Activated CD8-positive, alpha-beta T cell treated with anti-CD3 and anti-CD28 coated beads for 36 hours (primary cell): ENCODE data around the gene MOGAT3. TPM values are rescaled to one million over a fixed set of nuclear protein-coding genes. Genes with fewer than 3 reads are reported as not detected.

Source experiments
- ATAC-seq: fragments of 200-7000 bp; cut with Tn5 transposase; one replicate; pipeline ENCODE4 v1.10.0; 2021; ENCODE audit warnings: mild to moderate bottlenecking, moderate library complexity
- CTCF ChIA-PET: fragments of 350-600 bp; sonication (Branson Sonifier 250); formaldehyde crosslinking; loops from one replicate; lab custom pipeline; 2021; ENCODE audit warnings: antibody characterized with exemption; lab: Charles Lee
- POLR2A ChIA-PET: fragments of 350-600 bp; sonication (Branson Sonifier 250); formaldehyde crosslinking; loops from one replicate; lab custom pipeline; 2021; ENCODE audit warnings: antibody characterized with exemption; lab: Charles Lee
- DNase-seq: peaks from one replicate; pipeline ENCODE4 v3.0.0-alpha.2; 2020
- H3K27ac Mint-ChIP-seq: one replicate; pipeline ENCODE4 v1.8.0; 2021; ENCODE audit warnings: mild to moderate bottlenecking, mixed read lengths
- H3K27me3 Mint-ChIP-seq: one replicate; pipeline ENCODE4 v1.8.0; 2021; ENCODE audit warnings: mixed read lengths
- H3K36me3 Mint-ChIP-seq: one replicate; pipeline ENCODE4 v1.8.0; 2021; ENCODE audit warnings: low read depth, mixed read lengths
- H3K4me1 Mint-ChIP-seq: one replicate; pipeline ENCODE4 v1.8.0; 2021; ENCODE audit warnings: low read depth, mixed read lengths
- H3K4me3 Mint-ChIP-seq: one replicate; pipeline ENCODE4 v1.8.0; 2021; ENCODE audit warnings: mild to moderate bottlenecking, moderate library complexity, mixed read lengths
- H3K9me3 Mint-ChIP-seq: one replicate; pipeline ENCODE4 v1.8.0; 2021; ENCODE audit warnings: mixed read lengths
- CTCF ChIP-seq: fragments of 200-600 bp; IDR thresholded peaks from one replicate; pipeline ENCODE4 v1.8.0; 2022; ENCODE audit warnings: antibody characterized with exemption, mild to moderate bottlenecking
- intact Hi-C: fragments of 100-400 bp; cut with micrococcal nuclease; formaldehyde crosslinking; loops from one replicate; pipeline ENCODE4 v1.10.0; 2022
- total RNA-seq, 2 experiments: library from RNA; stranded (reverse); gene quantifications; one replicate each; pipeline ENCODE4 v1.2.3, GENCODE V29; 2021

MOGAT3 gene
- total RNA-seq, 2 experiments from 2014 or later = not detected

DNA sequence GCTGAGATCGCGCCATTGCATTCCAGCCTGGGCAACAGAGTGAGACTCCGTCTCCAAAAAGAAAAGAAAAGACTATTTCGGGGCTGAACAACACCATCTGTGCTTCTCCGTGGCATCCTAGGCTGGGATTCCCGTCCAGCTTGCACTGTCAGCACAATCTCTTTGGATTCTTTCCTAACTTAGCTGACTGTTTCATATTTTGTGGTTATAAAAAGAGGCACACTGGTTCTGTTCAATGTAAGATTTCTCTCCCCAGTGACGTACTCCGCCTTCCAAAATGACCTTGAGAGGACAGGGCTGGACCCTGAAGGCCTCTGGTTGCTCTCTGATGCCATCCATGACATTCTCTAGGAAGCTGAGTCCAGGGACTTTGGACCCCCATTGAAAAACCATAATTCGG, 25.9 kb upstream of the MOGAT3 start:
- H3K27me3 Mint-ChIP-seq = no peaks in the 10 kb centered on the region
- H3K36me3 Mint-ChIP-seq = peaks cover 16% of the 10 kb centered on the region
- CTCF ChIA-PET = interaction anchor here (2.0 to 4.8 kb wide), 2 partner anchors 9 to 18 kb away, joined by 9 to 17 read pairs; partner anchors contain the start of genes FIS1, PLOD3 and ZNHIT1
- no peaks in the 10 kb centered on the region for H3K9me3 Mint-ChIP-seq
- intact Hi-C loops = no loop called here
- no peak overlapping the region for H3K4me3 Mint-ChIP-seq
- POLR2A ChIA-PET = interaction anchor here (0.6 kb wide), 1 partner anchor 523 kb away, joined by 3 read pairs; no protein-coding TSS in a partner anchor
- no peak overlapping the region for H3K27ac Mint-ChIP-seq
- no peak for TF ChIP-seq CTCF
- ATAC-seq = no peak
- H3K4me1 Mint-ChIP-seq = peaks cover 3% of the 10 kb centered on the region
- no peak for DNase-seq

DNA sequence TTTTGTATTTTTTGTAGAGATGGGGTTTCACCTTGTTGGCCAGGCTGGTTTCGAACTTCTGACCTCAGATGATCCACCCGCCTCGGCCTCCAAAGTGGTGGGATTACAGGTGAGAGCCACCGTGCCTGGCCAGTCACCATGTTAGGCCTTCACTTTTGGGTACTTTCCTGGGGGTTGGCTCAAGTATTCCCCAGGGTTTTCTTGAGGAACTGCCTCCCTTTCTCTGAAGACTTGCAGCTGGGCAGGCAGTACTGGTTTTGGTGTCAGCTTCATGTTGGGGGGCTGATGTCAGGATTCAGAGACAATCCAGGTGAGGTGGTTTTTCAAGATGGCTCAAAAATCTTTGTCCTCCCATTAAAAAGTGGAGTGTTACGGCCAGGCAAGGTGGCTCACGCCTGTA, 24.8 kb upstream of the MOGAT3 start:
- Mint-ChIP-seq H3K4me3 (no peak overlapping the region), H3K27ac (no peak overlapping the region), H3K27me3 (no peaks in the 10 kb centered on the region), H3K36me3 (peaks cover 16% of the 10 kb centered on the region), H3K4me1 (peaks cover 7% of the 10 kb centered on the region), H3K9me3 (no peaks in the 10 kb centered on the region)
- POLR2A ChIA-PET = interaction anchor here (0.8 kb wide), 1 partner anchor 19 kb away, joined by 4 read pairs; the partner anchor contains the start of gene FIS1
- no peak for TF ChIP-seq CTCF
- ATAC-seq (no peak), DNase-seq (no peak)
- CTCF ChIA-PET = interaction anchor here (2.0 to 4.8 kb wide), 2 partner anchors 8 to 19 kb away, joined by 9 to 17 read pairs; partner anchors contain the start of genes FIS1, PLOD3 and ZNHIT1
- intact Hi-C loops = no loop called here

DNA sequence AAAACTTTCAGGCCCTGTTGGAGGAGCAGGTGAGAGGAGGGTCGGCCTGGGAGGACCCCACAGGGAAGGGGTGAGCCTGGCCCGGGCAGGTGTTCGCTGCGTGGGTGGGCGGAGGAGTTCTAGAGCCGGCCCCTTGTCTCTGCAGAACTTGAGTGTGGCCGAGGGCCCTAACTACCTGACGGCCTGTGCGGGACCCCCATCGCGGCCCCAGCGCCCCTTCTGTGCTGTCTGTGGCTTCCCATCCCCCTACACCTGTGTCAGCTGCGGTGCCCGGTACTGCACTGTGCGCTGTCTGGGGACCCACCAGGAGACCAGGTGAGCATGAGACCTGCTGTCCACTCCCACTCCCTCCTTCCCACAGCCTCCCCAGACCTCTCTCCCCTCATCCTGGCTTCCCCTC, 22.7 kb upstream of the MOGAT3 start:
- no peak for DNase-seq
- no peak for TF ChIP-seq CTCF
- ChIA-PET POLR2A (interaction anchor here (0.5 to 1.5 kb wide), 2 partner anchors 12 to 169 kb away, joined by 3 to 4 read pairs; no protein-coding TSS in a partner anchor), CTCF (interaction anchor here (1.9 kb wide), 1 partner anchor 80 kb away, joined by 5 read pairs; no protein-coding TSS in a partner anchor)
- no peaks in the 10 kb centered on the region for H3K27me3 Mint-ChIP-seq
- H3K36me3 Mint-ChIP-seq = peaks cover 14% of the 10 kb centered on the region
- peaks cover 19% of the 10 kb centered on the region for H3K4me1 Mint-ChIP-seq
- H3K9me3 Mint-ChIP-seq = no peaks in the 10 kb centered on the region
- no peak overlapping the region for H3K4me3 Mint-ChIP-seq
- ATAC-seq = no peak
- intact Hi-C loops = no loop called here
- no peak overlapping the region for H3K27ac Mint-ChIP-seq

- CTCF ChIA-PET = interaction anchor here (0.8 to 1.9 kb wide), 5 partner anchors 21 to 79 kb away, joined by 3 to 5 read pairs (median 3); partner anchors contain the start of gene FIS1
- Mint-ChIP-seq H3K36me3 (peaks cover 14% of the 10 kb centered on the region), H3K4me3 (no peak overlapping the region), H3K27ac (no peak overlapping the region), H3K9me3 (no peaks in the 10 kb centered on the region), H3K27me3 (no peaks in the 10 kb centered on the region), H3K4me1 (peaks cover 19% of the 10 kb centered on the region)
- TF ChIP-seq CTCF = no peak
- DNase-seq (no peak), ATAC-seq (no peak)
- POLR2A ChIA-PET = interaction anchor here (1.0 to 1.5 kb wide), 2 partner anchors 13 to 25 kb away, joined by 3 to 4 read pairs; no protein-coding TSS in a partner anchor
- intact Hi-C loops = no loop called here
Measured at GRCh38 chr7:101222275-101222830, 21.5 kb upstream of the MOGAT3 start.

DNA sequence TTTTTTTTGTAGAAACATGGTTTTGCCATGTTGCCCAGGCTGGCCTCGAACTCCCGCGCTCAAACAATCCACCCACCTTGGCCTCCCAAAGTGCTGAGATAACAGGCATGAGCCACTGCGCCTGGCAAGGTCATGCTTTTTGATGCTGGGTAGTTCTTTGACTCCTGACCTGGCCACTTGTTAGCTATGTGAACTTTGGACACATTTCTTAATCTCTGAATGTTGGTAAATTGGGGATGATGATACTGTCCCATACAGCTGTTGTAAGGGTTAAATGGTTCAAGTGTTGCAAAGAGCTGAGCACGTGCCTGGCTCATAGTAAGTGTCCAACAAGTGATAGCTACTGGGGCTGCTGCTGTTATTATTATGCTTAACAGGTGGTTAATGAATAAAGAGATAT, 19.5 kb upstream of the MOGAT3 start:
- no peaks in the 10 kb centered on the region for H3K27me3 Mint-ChIP-seq
- DNase-seq (no peak), ATAC-seq (no peak)
- H3K36me3 Mint-ChIP-seq = peaks cover 14% of the 10 kb centered on the region
- no peak for TF ChIP-seq CTCF
- no peak overlapping the region for H3K27ac Mint-ChIP-seq
- intact Hi-C loops = no loop called here
- H3K9me3 Mint-ChIP-seq = no peaks in the 10 kb centered on the region
- ChIA-PET POLR2A (no interaction called here), CTCF (interaction anchor here (0.8 to 4.5 kb wide), 5 partner anchors 14 to 95 kb away, joined by 3 to 49 read pairs (median 4); partner anchors contain the start of gene FIS1)
- peaks cover 28% of the 10 kb centered on the region for H3K4me1 Mint-ChIP-seq
- H3K4me3 Mint-ChIP-seq = no peak overlapping the region
